GM19455 (cell line): ENCODE results near the gene NCEH1.
A peak's percentile ranks its signal among the peaks of the same experiment; 100 is the strongest.
"Not testable (repeated sequence)": the region's sequence is repeated elsewhere in the genome, so short reads cannot be mapped to it uniquely, and the experiment has no call there.

ENCODE experiments used
- ATAC-seq: cut with Tn5 transposase; IDR thresholded peaks from one replicate; pipeline ENCODE4 v1.9.1; 2021; ENCODE audit not compliant: unreplicated experiment

Gene NCEH1

DNA sequence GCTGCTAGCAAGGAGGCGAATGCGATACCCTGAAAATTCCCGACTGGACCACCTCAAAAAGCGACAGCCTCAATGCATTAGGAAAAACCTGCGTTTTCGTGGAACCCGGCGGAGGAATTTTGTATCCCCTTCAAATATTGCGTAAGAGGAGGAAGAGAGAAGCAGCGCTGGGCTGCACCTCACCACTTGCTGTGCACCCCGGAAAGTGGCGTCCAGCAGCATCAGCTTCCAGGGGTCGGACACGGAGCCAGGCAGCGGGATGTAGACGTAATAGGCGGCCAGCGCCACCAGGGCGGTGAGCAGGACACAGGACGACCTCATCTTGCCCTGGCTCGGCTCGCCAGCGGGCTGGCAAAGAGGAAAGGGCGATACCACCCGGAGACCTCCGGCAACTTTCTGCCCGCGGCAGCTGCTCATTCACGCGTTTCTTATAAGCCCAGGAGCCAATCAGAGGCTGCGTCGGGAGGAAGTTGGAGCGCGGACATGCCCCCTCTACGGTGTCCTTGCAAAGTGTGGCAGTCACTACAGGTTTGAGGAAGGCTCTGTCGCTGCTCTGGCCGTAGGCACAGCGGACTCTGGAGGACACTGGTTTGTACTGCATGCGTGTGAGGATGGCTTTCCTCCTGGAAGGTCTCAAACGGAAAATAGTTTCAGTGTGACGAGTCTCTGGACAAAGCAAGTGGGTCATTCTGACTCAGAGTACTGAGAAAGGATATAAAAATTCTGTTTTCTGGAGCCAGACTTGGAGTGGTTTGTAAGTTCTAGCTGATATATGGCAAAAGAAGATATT lies at the start of gene NCEH1:
NCEH1 (minus strand) TSS at position 404 of the 790 bp plus-strand sequence; CDS start at position 321, 83 bp downstream.
- peak; percentile 100 for ATAC-seq

- not testable (repeated sequence) for ATAC-seq
Observed at GRCh38 chr3:172760416-172760815, 49.5 kb upstream of the NCEH1 start.

GRCh38 chr3:172753125-172753524 lies 42.3 kb upstream of the NCEH1 start:
- ATAC-seq, result no peak

DNA sequence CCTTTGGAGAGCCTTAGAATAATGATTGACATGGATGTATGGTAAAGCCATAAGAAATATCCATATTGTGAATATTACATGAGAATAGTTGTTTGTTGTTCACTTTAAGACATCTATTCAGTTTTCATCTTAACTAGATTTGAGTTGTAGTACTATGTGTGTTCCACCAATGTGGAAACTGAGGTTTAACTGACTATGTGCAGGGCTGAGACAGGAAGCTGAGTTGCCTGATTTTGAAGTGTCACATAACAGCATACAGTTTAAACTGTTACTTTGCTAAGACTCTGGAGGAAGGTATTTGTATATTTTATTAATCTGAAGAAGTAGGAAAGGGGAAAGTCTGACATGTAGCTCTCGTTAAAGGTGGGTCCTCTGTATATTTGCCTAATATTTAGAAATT lies 41.8 kb upstream of the NCEH1 start:
- ATAC-seq, result no peak

- peak; percentile 22 for ATAC-seq
Observed at GRCh38 chr3:172751175-172751704, 40.4 kb upstream of the NCEH1 start.

GRCh38 chr3:172750368-172751174 lies 39.7 kb upstream of the NCEH1 start, which contains the start of gene ECT2:
Gene ECT2, plus strand, starts transcription at chr3:172750726. Its CDS starts 3,805 bp downstream, at chr3:172754531.
- ATAC-seq, result peak; percentile 99

DNA sequence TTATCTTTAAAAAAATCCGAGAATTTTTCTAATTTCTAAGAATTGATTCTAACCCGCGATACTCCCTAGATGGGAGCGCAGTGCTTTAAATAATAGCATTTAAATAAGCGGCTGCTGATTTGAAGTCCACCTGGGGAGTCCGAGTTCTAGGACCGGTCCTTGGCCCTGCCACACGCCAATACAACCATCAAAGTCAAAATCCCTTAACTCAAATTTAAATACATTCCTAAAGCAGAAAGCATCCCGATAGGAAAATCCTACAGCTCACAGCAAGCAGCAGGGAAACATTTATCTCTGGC lies 39.2 kb upstream of the NCEH1 start:
- ATAC-seq, result no peak

DNA sequence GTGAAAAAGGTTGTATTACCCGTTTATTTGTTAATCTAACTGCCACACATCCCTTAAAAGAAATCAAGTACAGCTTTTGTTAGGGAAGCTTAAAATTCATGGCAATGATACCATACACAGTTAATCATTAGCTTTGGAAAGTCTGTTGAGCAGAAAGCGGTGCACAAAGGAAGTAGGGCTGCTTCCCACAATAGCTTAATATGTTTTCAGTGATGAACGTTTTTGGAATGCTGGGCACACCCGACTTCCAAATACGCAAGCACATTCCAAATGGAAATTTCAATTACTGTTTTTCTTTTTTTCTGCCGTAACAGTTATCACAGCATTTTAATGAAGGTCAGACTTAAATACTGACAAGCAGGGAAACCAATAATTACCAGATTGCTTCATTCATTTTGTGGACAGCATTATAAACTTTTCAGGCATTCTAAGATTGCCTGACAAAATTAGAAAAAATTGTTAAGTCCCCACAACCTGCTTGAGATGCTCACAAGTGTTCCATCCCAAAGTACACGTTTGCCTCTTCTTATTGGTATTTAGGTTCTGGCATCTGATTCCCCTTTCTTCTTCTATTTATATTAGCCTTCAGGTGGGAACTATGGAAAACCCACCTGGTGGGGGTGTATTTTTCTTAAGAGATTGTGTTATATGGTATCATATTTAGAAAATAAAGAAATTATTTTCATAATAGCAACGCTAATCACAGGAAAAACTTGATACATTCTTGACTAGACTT lies 38.5 kb upstream of the NCEH1 start:
- ATAC-seq, result no peak

DNA sequence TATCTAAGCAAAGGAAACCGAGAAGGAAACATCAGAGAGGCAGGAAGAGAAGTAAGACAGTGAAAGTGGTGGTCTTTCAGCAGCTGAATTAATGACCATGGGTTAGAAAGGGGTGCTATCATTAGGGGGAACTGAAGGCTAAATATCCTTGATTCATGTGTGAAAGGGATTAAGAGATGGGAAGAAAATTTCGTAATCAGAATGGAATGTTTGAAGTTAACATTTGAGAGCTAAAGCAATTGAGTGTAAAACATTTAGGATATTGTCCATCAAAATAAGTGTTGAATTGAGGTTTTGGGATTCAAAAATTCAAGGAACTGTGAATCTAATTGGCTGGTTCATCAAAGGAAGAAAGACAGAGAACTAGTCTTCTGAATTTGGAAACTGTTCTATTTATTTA lies 35.6 kb upstream of the NCEH1 start:
- ATAC-seq, result no peak

DNA sequence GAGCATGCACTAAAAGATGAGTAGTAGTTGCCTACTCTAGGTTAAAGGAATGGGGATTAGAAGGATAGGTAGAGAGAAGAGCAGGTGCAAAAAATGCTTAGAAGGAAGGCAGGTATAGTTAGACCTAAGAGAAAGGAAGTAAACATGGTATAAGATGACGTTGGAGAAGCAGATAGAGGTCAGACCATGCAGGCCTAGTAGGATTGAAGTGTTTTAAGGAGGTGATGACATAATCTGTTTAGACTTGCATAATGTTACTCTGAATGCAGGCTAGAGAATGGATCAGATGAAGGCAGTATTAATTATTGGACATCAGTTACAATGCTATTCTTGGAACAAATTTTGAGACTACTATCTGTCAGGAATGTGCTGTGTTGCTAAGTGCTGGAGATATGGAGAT lies 28.6 kb upstream of the NCEH1 start:
- ATAC-seq, result no peak

GRCh38 chr3:172735014-172735413 lies 24.1 kb upstream of the NCEH1 start:
- ATAC-seq, result no peak

- no peak for ATAC-seq
Observed at GRCh38 chr3:172726380-172726779, 15.5 kb upstream of the NCEH1 start.

DNA sequence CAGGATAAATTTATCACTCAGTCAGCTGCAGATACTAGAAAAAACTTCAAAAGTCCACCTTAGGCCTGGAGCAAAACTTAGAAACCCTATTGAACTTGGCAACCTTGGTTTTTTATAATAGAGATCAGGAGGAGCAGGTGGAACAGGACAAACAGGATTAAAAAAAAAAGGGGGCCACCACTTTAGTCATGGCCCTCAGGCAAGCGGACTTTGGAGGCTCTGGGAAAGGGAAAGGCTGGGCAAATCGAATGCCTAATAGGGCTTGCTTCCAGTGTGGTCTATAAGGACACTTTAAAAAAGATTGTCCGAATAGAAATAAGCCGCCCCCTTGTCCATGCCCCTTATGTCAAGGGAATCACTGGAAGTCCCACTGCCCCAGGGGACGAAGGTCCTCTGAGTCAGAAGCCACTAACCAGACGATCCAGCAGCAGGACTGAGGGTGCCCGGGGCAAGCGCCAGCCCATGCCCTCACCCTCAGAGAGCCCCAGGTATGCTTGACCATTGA lies 11.7 kb upstream of the NCEH1 start:
- ATAC-seq, result not testable (repeated sequence)

- no peak for ATAC-seq
Observed at GRCh38 chr3:172717493-172718088, 6.7 kb upstream of the NCEH1 start.

DNA sequence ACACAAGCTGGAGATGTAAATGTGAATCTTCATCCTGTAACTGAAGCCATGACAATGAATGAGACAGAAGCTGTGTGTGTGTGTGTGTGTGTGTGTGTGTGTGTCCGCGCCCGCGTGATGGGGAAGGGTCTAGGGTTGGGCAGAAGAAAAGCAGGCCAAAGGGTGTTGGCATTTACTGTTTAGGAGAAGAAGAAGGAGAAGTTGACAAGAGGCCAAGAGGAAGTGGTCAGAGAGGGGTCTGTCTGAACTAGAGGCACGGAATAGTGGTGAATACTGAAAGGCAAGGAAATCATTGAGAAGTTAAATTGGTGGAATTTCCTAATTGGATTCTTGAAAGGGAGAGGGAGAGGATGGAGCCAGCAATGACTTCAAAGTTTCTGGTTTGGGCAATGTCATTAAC lies 5.6 kb upstream of the NCEH1 start:
- no peak for ATAC-seq

- no peak for ATAC-seq
Observed at GRCh38 chr3:172713316-172713715, 2.4 kb upstream of the NCEH1 start.

DNA sequence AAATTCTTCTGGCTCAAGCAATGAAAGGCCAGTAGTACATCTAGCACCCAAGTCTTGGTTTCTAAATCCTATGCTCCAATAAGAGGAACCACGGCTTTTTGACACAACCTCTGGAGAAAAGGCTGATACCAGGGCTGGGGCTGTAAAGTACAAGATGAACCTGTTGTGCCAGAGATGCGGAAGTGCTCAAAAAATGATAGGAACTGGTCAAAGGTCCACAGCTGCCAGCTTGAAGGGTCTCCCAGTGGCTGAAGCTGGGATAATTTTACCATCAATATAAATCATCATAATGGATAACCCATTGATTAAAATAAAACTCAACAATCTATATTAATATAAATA lies 558 bp upstream of the NCEH1 start:
- peak; percentile 20 for ATAC-seq

DNA sequence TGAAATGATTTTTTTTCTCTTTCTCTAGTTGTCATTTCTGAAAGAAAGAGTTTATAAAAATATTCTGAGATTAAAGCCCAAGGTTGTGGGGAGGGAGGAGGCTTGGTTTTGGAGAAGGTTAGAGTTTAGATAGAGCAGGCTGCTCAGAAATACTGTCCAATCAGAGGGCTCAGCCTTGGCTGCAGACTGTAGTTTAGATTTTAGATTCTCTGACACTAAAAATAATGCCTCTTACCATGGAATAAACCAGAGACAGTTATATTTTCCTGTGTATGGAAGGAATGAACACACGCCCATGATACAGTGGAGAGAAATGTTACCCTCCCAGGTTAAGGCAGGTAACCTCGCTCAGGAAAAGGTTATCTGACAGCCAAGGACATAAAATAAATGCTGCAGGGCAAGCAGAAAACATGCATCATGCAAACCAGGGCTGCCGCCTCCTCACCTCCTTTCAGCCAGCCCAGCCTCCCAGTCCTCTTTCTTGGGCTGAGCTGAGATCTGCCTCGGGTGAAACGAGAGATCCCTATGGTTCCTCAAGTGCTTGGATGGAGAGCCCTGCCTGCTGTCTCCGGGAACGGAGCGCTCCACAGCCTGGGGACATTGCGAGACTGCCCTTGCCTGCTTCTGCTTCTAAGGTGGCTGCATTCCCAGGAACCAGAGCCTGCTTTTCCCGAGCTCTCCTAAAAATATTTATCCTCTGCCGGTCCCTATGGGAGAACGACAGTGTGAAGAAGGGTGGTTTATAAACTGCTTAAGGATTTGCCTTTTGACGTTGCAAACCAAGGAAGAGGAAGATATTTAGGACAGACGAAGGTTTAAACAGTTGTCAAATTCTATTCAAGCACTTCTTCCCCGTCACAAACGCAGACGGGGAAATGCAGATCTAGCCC lies 848 bp downstream of the NCEH1 start:
- peak; percentile 11 for ATAC-seq

DNA sequence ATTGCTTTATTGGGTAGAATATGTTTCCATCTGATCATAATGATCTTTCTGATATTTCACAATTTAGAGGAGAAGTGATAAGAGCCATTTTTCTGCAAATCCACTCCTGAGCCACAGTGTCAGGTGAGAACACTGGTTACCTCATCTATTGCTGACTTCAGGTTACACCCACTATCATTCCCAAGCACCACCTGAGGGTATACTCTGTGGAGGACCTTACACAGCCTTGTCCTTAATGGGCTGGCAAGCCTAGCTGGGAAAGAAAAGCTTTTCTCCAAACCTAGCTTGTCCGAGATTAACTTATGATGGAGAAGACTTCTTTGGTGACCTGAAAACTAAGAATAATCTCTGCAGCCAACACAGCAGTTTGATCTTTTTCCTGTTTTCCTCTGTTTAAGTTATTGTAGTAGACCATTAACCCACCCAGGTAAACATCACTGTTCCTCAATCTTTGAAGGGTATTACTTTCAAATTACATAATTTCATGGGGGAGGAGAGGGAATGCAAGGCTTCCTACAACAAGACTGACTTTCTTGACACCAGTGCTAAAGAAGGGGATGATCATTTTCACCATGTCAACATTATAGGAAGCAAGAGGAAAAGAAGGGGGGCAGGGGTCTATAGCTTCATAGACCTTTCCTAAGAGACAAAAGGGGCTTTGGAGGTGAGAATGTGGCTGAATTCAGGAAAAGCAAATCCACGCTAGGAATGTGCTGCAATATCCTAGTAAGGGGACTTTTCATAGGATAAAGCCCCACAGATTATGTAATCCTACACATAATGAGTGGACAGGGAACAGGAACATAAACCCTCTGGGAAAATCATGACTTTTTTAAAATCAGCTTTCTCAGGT lies 1.7 kb downstream of the NCEH1 start:
- no peak for ATAC-seq
